Measurements from ENCODE around the gene MEGF9. TPM values are rescaled to one million over a fixed set of nuclear protein-coding genes. Genes with fewer than 3 reads are reported as not detected.

Gene MEGF9
- polyA plus RNA-seq, 1 of the 3 experiments (the other 2 are of a cell fraction), result 1.8 TPM

GRCh38 chr9:120714846-120715388 is 647 bp upstream of the MEGF9 start:
- Histone ChIP-seq H2AFZ (ENCODE audit: low read depth) (peak overlapping the region; percentile 99), H3K9me2 (no peaks in the 10 kb centered on the region), H3K4me1 (ENCODE audit: control insufficient read depth in 1 of 2, insufficient read depth in 2 of 2, low read depth in 1 of 2, low read length in 1 of 2) (peaks cover 11 to 12% of the 10 kb centered on the region in 2 experiments; a peak in 3 of 4 replicates), H3K9ac (peak overlapping the region; percentile 87), H3F3A (replicated peaks; ENCODE audit: insufficient read depth) (peaks cover 21% of the 10 kb centered on the region), H3K27ac (ENCODE audit: low read depth in 2 of 2, low read length in 1 of 2) (peak overlapping the region; percentile 47 to 86), H3K27me3 (ENCODE audit: insufficient read depth) (no peaks in the 10 kb centered on the region), H3K9me3 (no peaks in the 10 kb centered on the region), H3K4me3 (ENCODE audit: low read depth in 2 of 2, low read length in 1 of 2) (peak overlapping the region; percentile 78 to 84), H4K20me1 (ENCODE audit: insufficient read depth) (no peaks in the 10 kb centered on the region), H3K36me3 (replicated peaks in 1 of 2; ENCODE audit: control insufficient read depth in 1 of 2, insufficient read depth in 2 of 2, low read length in 1 of 2) (no peaks in the 10 kb centered on the region), H3K79me2 (ENCODE audit: insufficient read depth) (peaks cover 24% of the 10 kb centered on the region), H3K4me2 (peak overlapping the region; percentile 96)
- TF ChIP-seq MEF2A (IDR thresholded peaks at IDR 0.05; ENCODE audit: borderline replicate concordance, low read depth), result no peak
- peak; percentile 36 for TF ChIP-seq RCOR1 (IDR thresholded peaks at IDR 0.05; ENCODE audit: low read length)
- ChIA-PET POLR2A (interaction anchor here (0.9 to 2.0 kb wide), 5 partner anchors 16 to 143 kb away, joined by 3 to 15 read pairs (median 7); partner anchors contain the start of gene FBXW2), CTCF (interaction anchor here (1.3 to 1.6 kb wide), 5 partner anchors 10 to 95 kb away, joined by 3 to 8 read pairs (median 5); no protein-coding TSS in a partner anchor)
- DNase-seq, result no peak
- WGBS (ENCODE audit: low lambda C conversion rate), result 18% methylated on average over 19 of the region's 30 CpGs

- Histone ChIP-seq H4K20me1 (ENCODE audit: insufficient read depth) (no peaks in the 10 kb centered on the region), H3K27me3 (ENCODE audit: insufficient read depth) (no peaks in the 10 kb centered on the region), H3K9ac (peak overlapping the region; percentile 87), H3K4me3 (ENCODE audit: low read depth in 2 of 2, low read length in 1 of 2) (peak overlapping the region; percentile 78 to 84), H3K36me3 (replicated peaks in 1 of 2; ENCODE audit: control insufficient read depth in 1 of 2, insufficient read depth in 2 of 2, low read length in 1 of 2) (no peaks in the 10 kb centered on the region), H3K9me2 (no peaks in the 10 kb centered on the region), H2AFZ (ENCODE audit: low read depth) (peak overlapping the region; percentile 68), H3K4me2 (peak overlapping the region; percentile 96), H3K9me3 (no peaks in the 10 kb centered on the region), H3F3A (replicated peaks; ENCODE audit: insufficient read depth) (peaks cover 21% of the 10 kb centered on the region), H3K79me2 (ENCODE audit: insufficient read depth) (peaks cover 31% of the 10 kb centered on the region), H3K27ac (ENCODE audit: low read depth in 2 of 2, low read length in 1 of 2) (no peak overlapping the region), H3K4me1 (ENCODE audit: control insufficient read depth in 1 of 2, insufficient read depth in 2 of 2, low read depth in 1 of 2, low read length in 1 of 2) (peaks cover 11 to 17% of the 10 kb centered on the region in 2 experiments; a peak in 3 of 4 replicates)
- WGBS (ENCODE audit: low lambda C conversion rate), result 5% methylated on average over 27 of the region's 50 CpGs
- ChIA-PET CTCF (interaction anchor here (1.8 kb wide), 1 partner anchor 93 kb away, joined by 8 read pairs; no protein-coding TSS in a partner anchor), POLR2A (no interaction called here)
- DNase-seq, result peak; percentile 46
- TF ChIP-seq ELF1 (IDR thresholded peaks at IDR 0.05), result no peak
- no peak for TF ChIP-seq NRF1 (IDR thresholded peaks at IDR 0.05; ENCODE audit: low read depth, low read length)
- TF ChIP-seq FOSL2 (IDR thresholded peaks at IDR 0.05; ENCODE audit: borderline replicate concordance, low read depth), result no peak
- no peak for TF ChIP-seq EP300 (IDR thresholded peaks at IDR 0.05; ENCODE audit: borderline replicate concordance in 1 of 2, low read depth in 1 of 2, low read length in 1 of 2)
- peak; percentile 19; the same call in 1 of the 2 replicates for TF ChIP-seq CTCF (IDR thresholded peaks at IDR 0.05)
Measured at GRCh38 chr9:120713257-120714087, 798 bp downstream of the MEGF9 start.

Measured in SK-N-SH (cell line).